Airway epithelial cell (primary cell): ENCODE results near the gene SLC24A3. TPM values are rescaled to one million over a fixed set of nuclear protein-coding genes. Genes with fewer than 3 reads are reported as not detected.

ENCODE experiments used
- total RNA-seq: library from RNA; depleted of rRNA; stranded (reverse); fragments of >200 nt; gene quantifications from 2 replicates; pipeline ENCODE4 v1.2.3, GENCODE V29; 2015

The SLC24A3 gene
- 0.07 and 0.09 TPM in 2 replicates for total RNA-seq

GRCh38 chr20:19212469-19212815 is at the start of gene SLC24A3:
TSS of gene SLC24A3 (plus strand) at chr20:19212642.

GRCh38 chr20:19758133-19758500 is 545.7 kb downstream of the SLC24A3 start, which contains the start of gene RIN2:
TSS of gene RIN2 (plus strand) at chr20:19758258. CDS start at chr20:19889602, 131,344 bp downstream.

